ENCODE results near the gene LHX3. TPM values are rescaled to one million over a fixed set of nuclear protein-coding genes. Genes with fewer than 3 reads are reported as not detected.

Gene LHX3
- total RNA-seq, 1 donor, result not detected

GRCh38 chr9:136160381-136160841 is 44.5 kb downstream of the LHX3 start:
- no peak for TF ChIP-seq CTCF (IDR thresholded peaks at IDR 0.05; ENCODE audit: insufficient read depth, low read length)
- DNase-seq (ENCODE audit: low read depth), result no peak
- no peak overlapping the region for H3K4me3 ChIP-seq (ENCODE audit: low read depth, low read length)

- TF ChIP-seq CTCF (IDR thresholded peaks at IDR 0.05; ENCODE audit: insufficient read depth, low read length), result no peak
- DNase-seq (ENCODE audit: low read depth), result no peak
- no peak overlapping the region for H3K4me3 ChIP-seq (ENCODE audit: low read depth, low read length)
These were observed 45.1 kb downstream of the LHX3 start for GRCh38 chr9:136159851-136160250.

GRCh38 chr9:136157477-136158265 is 47.3 kb downstream of the LHX3 start:
- DNase-seq (ENCODE audit: low read depth), result peak; percentile 17
- no peak overlapping the region for H3K4me3 ChIP-seq (ENCODE audit: low read depth, low read length)
- no peak for TF ChIP-seq CTCF (IDR thresholded peaks at IDR 0.05; ENCODE audit: insufficient read depth, low read length)

DNA sequence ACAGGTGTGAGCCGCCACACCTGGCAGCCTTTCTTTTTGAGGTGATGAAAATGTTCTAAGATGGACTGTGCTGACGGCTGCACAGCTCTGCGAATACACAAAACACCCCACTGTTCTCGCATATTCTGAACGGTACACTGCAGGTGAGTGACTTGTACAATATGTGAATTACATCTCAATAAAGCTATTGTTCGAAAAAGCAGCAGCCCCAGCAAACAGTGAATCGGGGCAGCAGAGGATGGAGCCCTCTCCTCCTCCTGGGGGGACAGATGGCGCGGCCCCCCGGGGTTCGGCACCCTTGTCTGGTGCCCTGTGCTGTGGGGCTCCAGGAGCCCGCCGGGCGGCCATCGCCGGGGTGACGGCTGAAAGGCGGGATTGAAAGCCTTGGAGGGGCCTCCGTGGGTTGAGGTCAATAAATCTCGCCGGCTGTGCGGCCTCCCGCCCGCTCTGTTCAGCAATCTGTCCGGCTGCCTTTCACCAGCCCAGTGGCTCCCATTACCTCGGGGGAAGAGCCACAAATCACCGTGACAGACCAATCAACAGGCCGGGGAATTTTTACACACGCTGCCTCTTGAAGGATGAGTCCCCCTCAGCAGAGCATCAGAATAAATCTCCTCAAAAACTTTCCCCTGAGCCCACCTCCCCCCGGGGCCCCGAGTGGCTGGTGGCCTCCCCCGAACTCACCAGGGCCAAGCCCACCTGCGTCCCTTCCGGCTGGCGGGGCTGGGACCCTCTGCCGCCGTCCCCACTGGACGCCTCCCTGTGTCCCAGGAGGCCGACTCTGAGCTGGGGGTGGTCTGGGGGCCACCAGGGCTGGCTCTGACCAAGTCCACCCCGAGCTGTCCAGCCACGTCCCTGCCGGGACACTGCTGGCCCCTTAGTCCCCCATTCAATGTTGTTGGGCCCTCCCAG is 48.5 kb downstream of the LHX3 start:
- H3K4me3 ChIP-seq (ENCODE audit: low read depth, low read length), result no peak overlapping the region
- no peak for DNase-seq (ENCODE audit: low read depth)
- TF ChIP-seq CTCF (IDR thresholded peaks at IDR 0.05; ENCODE audit: insufficient read depth, low read length), result no peak

DNA sequence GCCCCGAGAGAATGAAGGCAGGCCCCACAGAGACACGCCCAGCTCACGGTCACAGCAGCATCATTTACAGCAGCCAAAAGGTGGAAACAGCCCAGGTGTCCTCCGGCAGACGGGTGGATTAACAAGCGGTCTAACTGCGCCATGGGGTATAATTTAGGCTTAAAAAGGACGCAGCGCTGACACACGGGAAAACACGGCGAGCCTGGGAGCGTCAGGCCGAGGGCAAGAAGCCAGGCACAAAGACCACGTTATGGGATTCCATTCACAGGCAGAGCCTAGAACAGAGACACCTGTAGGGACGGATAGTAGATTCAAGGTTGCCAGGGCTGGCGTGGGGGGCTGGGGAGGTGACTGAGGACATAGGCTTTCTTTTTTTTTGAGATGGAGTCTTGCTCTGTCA is 49.4 kb downstream of the LHX3 start:
- DNase-seq (ENCODE audit: low read depth), result no peak
- no peak overlapping the region for H3K4me3 ChIP-seq (ENCODE audit: low read depth, low read length)
- no peak for TF ChIP-seq CTCF (IDR thresholded peaks at IDR 0.05; ENCODE audit: insufficient read depth, low read length)

DNA sequence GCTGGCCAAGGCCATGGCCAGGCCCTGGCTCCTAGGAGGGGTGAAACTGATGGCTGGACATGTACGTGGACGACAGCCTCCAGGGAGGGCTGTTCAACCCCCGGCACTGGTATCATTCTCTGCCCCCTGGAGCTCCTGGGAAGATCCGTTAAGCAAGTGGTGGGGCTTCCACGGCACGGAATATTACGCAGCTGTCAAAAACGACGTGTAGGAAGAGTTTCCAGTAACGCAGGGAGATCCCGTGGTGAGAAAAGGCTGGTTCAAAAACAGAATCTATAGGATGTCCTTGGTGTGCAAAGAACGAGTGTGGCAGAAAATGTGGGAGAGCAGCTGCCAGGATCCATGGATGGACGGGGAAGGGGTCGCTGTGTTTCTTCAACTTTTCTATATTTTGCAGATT is 50.0 kb downstream of the LHX3 start:
- H3K4me3 ChIP-seq (ENCODE audit: low read depth, low read length), result no peak overlapping the region
- no peak for DNase-seq (ENCODE audit: low read depth)
- TF ChIP-seq CTCF (IDR thresholded peaks at IDR 0.05; ENCODE audit: insufficient read depth, low read length), result no peak
